DOHH2 (cell line): ENCODE data around the gene SMAP2.
A peak's percentile ranks its signal among the peaks of the same experiment; 100 is the strongest.
"Not testable (repeated sequence)": the region's sequence is repeated elsewhere in the genome, so short reads cannot be mapped to it uniquely, and the experiment has no call there.

Experiments
- H3F3A ChIP-seq: fragments of 200-600 bp; sonication (generic), shearing (Covaris generic); 2 replicates; pipeline ENCODE4 v1.6.0; 2016; ENCODE audit warnings: antibody characterized with exemption, mild to moderate bottlenecking; ENCODE audit not compliant: control insufficient read depth, insufficient read depth
- H3K27ac ChIP-seq: fragments of 200-600 bp; sonication (generic); 2 replicates; pipeline ENCODE4 v1.5.1; 2014; ENCODE audit warnings: low read depth, mild to moderate bottlenecking, low read length, moderate library complexity
- H3K27me3 ChIP-seq: fragments of 200-600 bp; sonication (generic); 2 replicates; pipeline ENCODE4 v1.6.1; 2014; ENCODE audit warnings: mild to moderate bottlenecking, low read length, mixed read lengths; ENCODE audit not compliant: control insufficient read depth
- H3K36me3 ChIP-seq: fragments of 200-600 bp; sonication (generic); 2 replicates; pipeline ENCODE4 v1.6.1; 2014; ENCODE audit warnings: mild to moderate bottlenecking, low read length, moderate library complexity, mixed read lengths; ENCODE audit not compliant: control insufficient read depth
- H3K4me1 ChIP-seq: fragments of 200-600 bp; sonication (generic); 2 replicates; pipeline ENCODE4 v1.6.1; 2014; ENCODE audit warnings: mild to moderate bottlenecking, low read length, mixed read lengths; ENCODE audit not compliant: control insufficient read depth
- H3K4me2 ChIP-seq: fragments of 200-600 bp; sonication (generic); 2 replicates; pipeline ENCODE4 v1.6.0; 2014; ENCODE audit warnings: mild to moderate bottlenecking, low read length, moderate library complexity
- H3K4me3 ChIP-seq: fragments of 200-600 bp; sonication (generic); 2 replicates; pipeline ENCODE4 v1.5.1; 2014; ENCODE audit warnings: mild to moderate bottlenecking, low read length, mixed read lengths
- H3K79me2 ChIP-seq: fragments of 200-600 bp; sonication (generic); 2 replicates; pipeline ENCODE4 v1.6.1; 2014; ENCODE audit warnings: mild to moderate bottlenecking, low read length, mixed read lengths; ENCODE audit not compliant: control insufficient read depth
- H3K9me2 ChIP-seq: fragments of 200-600 bp; sonication (generic); replicated peaks from 2 replicates; pipeline ENCODE4 v1.6.1; 2014; ENCODE audit warnings: mild to moderate bottlenecking, low read length, mixed read lengths; ENCODE audit not compliant: control insufficient read depth
- H3K9me3 ChIP-seq: fragments of 200-600 bp; sonication (generic); 2 replicates; pipeline ENCODE4 v1.6.1; 2014; ENCODE audit warnings: antibody characterized with exemption, low read length, mixed read lengths; ENCODE audit not compliant: control insufficient read depth, insufficient read depth
- H4K20me1 ChIP-seq: fragments of 200-600 bp; sonication (generic); 2 replicates; pipeline ENCODE4 v1.6.0; 2014; ENCODE audit warnings: low read depth, mild to moderate bottlenecking, antibody characterized with exemption, low read length, moderate library complexity; ENCODE audit not compliant: control insufficient read depth, insufficient read depth
- CTCF ChIP-seq: fragments of 200-600 bp; sonication (generic); IDR thresholded peaks from one replicate; pipeline ENCODE4 v1.5.1; 2014; ENCODE audit warnings: antibody characterized with exemption, mild to moderate bottlenecking, low read depth, low read length; ENCODE audit not compliant: poor library complexity, severe bottlenecking
- EZH2phosphoT487 ChIP-seq: fragments of 200-600 bp; sonication (generic); IDR thresholded peaks from 2 replicates; pipeline ENCODE4 v1.6.1; 2017; ENCODE audit warnings: borderline replicate concordance, mild to moderate bottlenecking, antibody characterized with exemption, low read length, moderate library complexity, mixed read lengths

SMAP2 gene

GRCh38 chr1:40373323-40374283 is at the start of gene SMAP2:
Gene SMAP2, plus strand, starts transcription at chr1:40373727. Its CDS starts 394 bp downstream, at chr1:40374121.
- no peaks in the 10 kb centered on the region for H3F3A ChIP-seq
- peaks cover 51% of the 10 kb centered on the region for H3K79me2 ChIP-seq
- H3K4me2 ChIP-seq: peak within 1 kb of the TSS; percentile 74
- peaks cover 24% of the 10 kb centered on the region for H3K36me3 ChIP-seq
- H3K27me3 ChIP-seq: no peaks in the 10 kb centered on the region
- no peaks in the 10 kb centered on the region for H3K9me3 ChIP-seq
- H3K9me2 ChIP-seq: no peaks in the 10 kb centered on the region
- H4K20me1 ChIP-seq: no peaks in the 10 kb centered on the region
- peak within 1 kb of the TSS; percentile 75 for H3K27ac ChIP-seq
- peak within 1 kb of the TSS; percentile 98 for H3K4me3 ChIP-seq
- TF ChIP-seq EZH2phosphoT487 (no peak), CTCF (peak; percentile 8)
- H3K4me1 ChIP-seq: peaks cover 42% of the 10 kb centered on the region

GRCh38 chr1:40331403-40331802 is 42.1 kb upstream of the SMAP2 start:
- not testable (repeated sequence) for H3K4me1 ChIP-seq, H3F3A ChIP-seq, H3K36me3 ChIP-seq, H4K20me1 ChIP-seq, H3K79me2 ChIP-seq, H3K9me2 ChIP-seq, H3K9me3 ChIP-seq, H3K27me3 ChIP-seq, H3K4me3 ChIP-seq, H3K4me2 ChIP-seq, H3K27ac ChIP-seq

DNA sequence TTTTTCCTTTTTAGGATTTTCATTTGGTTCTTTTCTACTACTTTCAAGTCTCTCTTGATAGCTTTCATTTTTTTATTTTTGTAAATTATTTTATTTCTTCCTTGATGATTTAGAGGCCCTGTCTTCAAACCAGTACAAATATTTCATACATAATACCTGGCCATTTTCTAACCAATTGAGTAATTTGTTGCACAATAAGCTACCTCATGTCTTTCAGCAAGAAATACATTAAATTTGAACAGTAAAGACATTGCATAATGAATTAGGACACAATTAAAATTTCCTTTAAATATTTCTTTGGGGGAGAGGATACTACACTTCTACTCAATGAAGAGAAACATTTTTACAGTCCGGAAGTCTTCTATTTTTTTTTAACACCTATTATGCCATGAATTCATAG is 40.8 kb upstream of the SMAP2 start:
- TF ChIP-seq CTCF: no peak
- Histone ChIP-seq H3K4me1 (no peaks in the 10 kb centered on the region), H3K79me2 (no peaks in the 10 kb centered on the region), H3K27ac (no peak overlapping the region), H3K27me3 (peaks cover 8% of the 10 kb centered on the region), H3F3A (no peaks in the 10 kb centered on the region), H3K9me3 (no peaks in the 10 kb centered on the region), H4K20me1 (no peaks in the 10 kb centered on the region), H3K4me2 (no peak overlapping the region), H3K36me3 (no peaks in the 10 kb centered on the region), H3K4me3 (no peak overlapping the region), H3K9me2 (no peaks in the 10 kb centered on the region)

DNA sequence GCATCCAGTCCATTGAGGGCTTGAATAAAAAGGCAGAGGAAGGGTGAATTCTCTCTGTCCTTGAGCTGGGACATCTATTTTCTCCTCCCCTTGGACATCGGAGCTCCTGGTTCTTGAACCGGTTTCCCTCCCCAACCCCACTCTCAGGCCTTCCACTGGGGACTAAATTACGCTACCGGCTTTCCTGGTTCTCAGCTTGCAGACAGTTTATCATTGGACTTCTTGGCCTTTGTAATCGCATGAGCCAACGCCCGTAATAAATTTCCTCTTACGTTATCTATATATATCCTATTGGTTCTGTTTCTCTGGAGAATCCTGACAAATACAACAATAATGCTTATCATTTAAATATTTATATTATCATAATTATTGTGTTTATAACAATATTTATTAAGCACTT is 36.1 kb upstream of the SMAP2 start:
- Histone ChIP-seq H3K4me2 (no peak overlapping the region), H3K4me1 (peaks cover 23% of the 10 kb centered on the region), H3K36me3 (no peaks in the 10 kb centered on the region), H3K27me3 (no peaks in the 10 kb centered on the region), H3K4me3 (no peak overlapping the region), H3K9me2 (no peaks in the 10 kb centered on the region), H3K9me3 (no peaks in the 10 kb centered on the region), H3K27ac (no peak overlapping the region), H4K20me1 (no peaks in the 10 kb centered on the region), H3F3A (no peaks in the 10 kb centered on the region), H3K79me2 (no peaks in the 10 kb centered on the region)
- TF ChIP-seq EZH2phosphoT487 (no peak), CTCF (no peak)
